Panc1 (cell line): ENCODE measurements around the gene IGFL3. TPM values are rescaled to one million over a fixed set of nuclear protein-coding genes. Genes with fewer than 3 reads are reported as not detected.
"Not testable (repeated sequence)": the region's sequence is repeated elsewhere in the genome, so short reads cannot be mapped to it uniquely, and the experiment has no call there.

Experiments used
- ATAC-seq: fragments of 200-7000 bp; cut with Tn5 transposase; 2 replicates; pipeline ENCODE4 v1.9.1; 2020; ENCODE audit warnings: mild to moderate bottlenecking, moderate library complexity
- BruUV-seq: library from RNA; stranded (reverse); fragments of 400-500 nt; replicated peaks from 2 replicates; lab custom pipeline; 2021; lab: Mats Ljungman, UMichigan
- CTCF ChIA-PET: fragments of 300-600 bp; sonication (Branson Sonifier 250); formaldehyde crosslinking; loops from one replicate; lab custom pipeline; 2022; ENCODE audit warnings: antibody characterized with exemption; lab: Charles Lee
- POLR2A ChIA-PET: fragments of 300-600 bp; sonication (Branson Sonifier 250); formaldehyde crosslinking; loops from one replicate; lab custom pipeline; 2022; ENCODE audit warnings: antibody characterized with exemption; lab: Charles Lee
- DNase-seq: peaks from one replicate; pipeline ENCODE4 v3.0.0-alpha.2; 2010; ENCODE audit warnings: low read depth, low spot score
- H3K27ac ChIP-seq: 2 replicates; pipeline ENCODE4 v1.5.1; 2011; ENCODE audit warnings: mild to moderate bottlenecking, low read length, inconsistent platforms
- H3K27me3 ChIP-seq: fragments of 200-500 bp; sonication (Bioruptor generic); 2 replicates; pipeline ENCODE4 v1.6.0; 2014; ENCODE audit warnings: low read length, inconsistent platforms; ENCODE audit not compliant: control insufficient read depth, insufficient read depth
- H3K36me3 ChIP-seq: fragments of 200-500 bp; sonication (Bioruptor generic); 2 replicates; pipeline ENCODE4 v1.5.1; 2014; ENCODE audit warnings: inconsistent platforms, mild to moderate bottlenecking, low read length, moderate library complexity; ENCODE audit not compliant: control insufficient read depth, insufficient read depth
- H3K4me1 ChIP-seq: 2 replicates; pipeline ENCODE4 v1.5.1; 2011; ENCODE audit warnings: inconsistent platforms, mild to moderate bottlenecking, low read length, moderate library complexity; ENCODE audit not compliant: control insufficient read depth, insufficient read depth
- H3K4me3 ChIP-seq, 2 experiments: 2 replicates each; pipeline ENCODE4 v1.5.1; 2011 to 2012; ENCODE audit warnings: low read depth in 2 of 2, low read length in 2 of 2, mild to moderate bottlenecking in 2 of 2, inconsistent platforms in 1 of 2, moderate library complexity in 1 of 2
- H3K9me3 ChIP-seq: fragments of 200-500 bp; sonication (Bioruptor generic); 2 replicates; pipeline ENCODE4 v1.5.1; 2014; ENCODE audit warnings: low read depth, mild to moderate bottlenecking, inconsistent platforms, low read length, moderate library complexity; ENCODE audit not compliant: control insufficient read depth, insufficient read depth
- CTCF ChIP-seq: fragments of 450-650 bp; IDR thresholded peaks from 2 replicates; pipeline ENCODE4 v1.5.1; 2017; ENCODE audit warnings: mild to moderate bottlenecking
- POLR2AphosphoS5 ChIP-seq: IDR thresholded peaks from 2 replicates; pipeline ENCODE4 v1.6.1; 2012; ENCODE audit warnings: mild to moderate bottlenecking, low read depth, low read length, moderate library complexity
- REST ChIP-seq, 2 experiments: IDR thresholded peaks; 2 replicates each; pipeline ENCODE4 v1.6.1; 2011 to 2012; ENCODE audit warnings: low read depth in 2 of 2, control low read depth in 1 of 2, low read length in 1 of 2, mild to moderate bottlenecking in 1 of 2, moderate library complexity in 1 of 2; ENCODE audit not compliant: insufficient read depth in 1 of 2
- SIN3A ChIP-seq: IDR thresholded peaks from 2 replicates; pipeline ENCODE4 v1.6.1; 2012; ENCODE audit warnings: low read depth, mild to moderate bottlenecking, low read length, moderate library complexity, borderline replicate concordance; ENCODE audit not compliant: insufficient read depth
- TCF7L2 ChIP-seq: IDR thresholded peaks from 2 replicates; pipeline ENCODE4 v1.6.1; 2011; ENCODE audit warnings: mild to moderate bottlenecking, low read depth, low read length, inconsistent platforms
- in situ Hi-C: cut with HindIII; loops from 2 replicates; pipeline ENCODE4 v1.10.0; 2016; ENCODE audit warnings: low sequenced_read_pairs, low pct_unique_long_range_greater_than_20kb
- intact Hi-C: fragments of 100-400 bp; cut with micrococcal nuclease; formaldehyde crosslinking; loops from one replicate; pipeline ENCODE4 v1.10.0; 2022; ENCODE audit not compliant: unreplicated experiment
- total RNA-seq: library from RNA; stranded (reverse); gene quantifications from one replicate; pipeline ENCODE4 v1.2.1, GENCODE V29; 2021; ENCODE audit not compliant: unreplicated experiment

IGFL3 gene
- total RNA-seq, 1 experiment from 2014 or later, result not detected

- POLR2A ChIA-PET, result no interaction called here
- TF ChIP-seq TCF7L2 (no peak), POLR2AphosphoS5 (no peak), SIN3A (no peak), REST (IDR thresholded peaks at IDR 0.05; ENCODE audit: insufficient read depth in 1 of 2, low read depth in 2 of 2, low read length in 1 of 2) (no peak), CTCF (no peak)
- no peak overlapping the region for H3K27ac ChIP-seq
- H3K27me3 ChIP-seq, result no peaks in the 10 kb centered on the region; the same call in 1 of the 2 replicates
- intact Hi-C loops (no loop called here), in situ Hi-C loops (no loop called here)
- no peaks in the 10 kb centered on the region for H3K36me3 ChIP-seq
- CTCF ChIA-PET, result no interaction called here
- H3K9me3 ChIP-seq, result no peaks in the 10 kb centered on the region
- DNase-seq (no peak), ATAC-seq (no peak)
- BruUV-seq, result no TSS peak
- no peaks in the 10 kb centered on the region for H3K4me1 ChIP-seq
- H3K4me3 ChIP-seq, result no peak overlapping the region
Measured at GRCh38 chr19:46162731-46163130, 38.2 kb upstream of the IGFL3 start.

- CTCF ChIA-PET, in situ Hi-C loops: not testable (repeated sequence)
Measured at GRCh38 chr19:46161642-46162257, 37.3 kb upstream of the IGFL3 start.

DNA sequence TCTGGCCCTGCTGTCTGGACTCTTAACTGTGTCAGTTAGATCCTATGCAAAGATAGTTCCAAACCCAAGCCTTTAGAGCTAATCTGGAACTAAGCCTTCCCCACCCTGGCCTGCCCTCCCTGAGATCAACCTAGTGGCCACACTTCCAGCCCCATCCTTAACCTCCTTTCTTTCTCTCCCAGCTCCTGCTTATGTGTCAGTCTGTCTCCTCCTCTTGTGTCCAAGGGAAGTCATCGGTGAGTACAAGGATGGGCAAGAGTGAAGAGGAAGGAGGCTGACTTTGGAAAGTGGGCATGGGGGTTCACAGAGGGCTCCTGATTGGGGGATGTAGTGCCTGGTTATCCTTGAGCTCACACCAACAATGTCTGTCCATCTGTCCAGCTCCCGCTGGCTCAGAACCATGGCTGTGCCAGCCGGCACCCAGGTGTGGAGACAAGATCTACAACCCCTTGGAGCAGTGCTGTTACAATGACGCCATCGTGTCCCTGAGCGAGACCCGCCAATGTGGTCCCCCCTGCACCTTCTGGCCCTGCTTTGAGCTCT lies 35.8 kb upstream of the IGFL3 start:
- no peak for TF ChIP-seq TCF7L2
- TF ChIP-seq POLR2AphosphoS5, result no peak
- no peak for TF ChIP-seq REST (IDR thresholded peaks at IDR 0.05; ENCODE audit: insufficient read depth in 1 of 2, low read depth in 2 of 2, low read length in 1 of 2)
- no peak for TF ChIP-seq SIN3A
- no peak for TF ChIP-seq CTCF
- in situ Hi-C loops, result no loop called here
- CTCF ChIA-PET, result no interaction called here

More at GRCh38 chr19:46161642-46162257, 37.3 kb upstream of the IGFL3 start:
- BruUV-seq, ATAC-seq, H3K9me3 ChIP-seq, H3K4me3 ChIP-seq, POLR2A ChIA-PET, H3K27me3 ChIP-seq, H3K27ac ChIP-seq, DNase-seq, H3K36me3 ChIP-seq, H3K4me1 ChIP-seq, intact Hi-C loops: not testable (repeated sequence)

More for the DNA sequence above, 35.8 kb upstream of the IGFL3 start:
- DNase-seq (no peak), ATAC-seq (no peak)
- Histone ChIP-seq H3K36me3 (no peaks in the 10 kb centered on the region), H3K4me1 (no peaks in the 10 kb centered on the region), H3K9me3 (no peaks in the 10 kb centered on the region), H3K27me3 (peaks cover 2% of the 10 kb centered on the region), H3K4me3 (no peak overlapping the region), H3K27ac (no peak overlapping the region)
- intact Hi-C loops, result no loop called here
- no TSS peak for BruUV-seq
- POLR2A ChIA-PET, result no interaction called here
